Measurements from ENCODE around the gene DLG2.

DLG2 gene

DNA sequence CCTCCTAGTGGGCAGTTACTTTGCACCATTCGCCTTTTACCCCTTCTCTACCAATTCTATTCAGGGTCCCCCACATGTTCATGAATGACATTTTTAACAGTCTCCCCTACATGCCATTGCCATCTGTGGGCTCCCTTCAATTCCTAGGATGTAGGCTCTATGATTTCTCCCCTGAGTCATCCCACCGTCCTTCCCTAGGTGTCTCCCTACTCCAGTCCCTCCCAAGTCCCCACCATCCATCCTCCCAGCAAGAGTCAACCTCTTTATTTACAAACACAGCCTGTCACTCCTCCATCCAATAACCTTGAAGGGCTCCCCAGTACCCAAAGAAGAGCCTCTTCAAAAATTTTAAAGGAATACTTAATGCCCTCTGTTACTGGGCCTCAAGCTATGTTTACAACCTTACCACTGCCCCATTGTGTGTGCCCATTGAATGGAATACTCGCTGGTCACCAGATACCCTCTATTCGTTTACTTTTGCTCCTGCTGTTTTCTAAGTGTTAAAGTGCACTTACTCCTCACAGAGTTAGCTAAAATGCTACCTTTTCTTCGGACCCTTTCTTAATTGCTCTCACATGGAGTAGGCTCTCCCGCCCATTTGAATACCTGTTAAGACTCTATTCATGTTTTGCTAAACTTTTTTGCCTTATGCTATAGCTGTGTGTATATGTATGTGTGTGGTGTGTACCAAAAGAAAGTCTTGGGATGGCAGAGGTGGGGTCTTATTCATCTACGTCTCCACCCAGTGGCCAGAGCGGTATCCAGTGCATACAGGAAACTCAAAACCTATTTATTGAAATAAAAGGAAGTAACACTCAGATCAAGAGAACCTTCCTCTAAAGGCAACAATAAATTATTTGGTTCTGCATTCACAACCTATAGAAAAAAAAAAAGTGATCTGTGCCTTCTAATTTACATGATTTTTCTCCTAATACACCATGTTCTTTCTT lies 2105.2 kb downstream of the DLG2 start:
- DNase-seq = peak; percentile 21

GRCh38 chr11:83520849-83521248 lies 2106.3 kb downstream of the DLG2 start:
- DNase-seq = no peak

DNA sequence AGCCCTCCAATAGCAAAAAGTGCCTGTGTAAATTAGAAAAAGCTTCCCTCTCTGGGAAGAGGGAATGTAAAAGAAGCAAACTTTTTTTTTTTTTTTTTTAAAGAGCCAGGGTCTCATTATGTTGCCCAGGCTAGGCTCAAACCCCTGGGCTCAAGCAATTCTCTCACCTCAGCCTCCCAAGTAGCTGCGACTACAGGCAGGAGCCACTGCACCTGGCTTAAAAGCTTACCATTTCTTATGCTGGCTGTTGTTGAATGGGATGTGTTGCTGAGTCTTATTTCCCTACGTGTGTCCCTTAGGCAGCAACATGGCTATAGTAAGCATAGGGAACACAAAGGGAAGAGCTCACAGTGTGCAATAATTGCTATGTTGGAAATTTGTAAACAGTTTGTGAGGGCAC lies 2115.5 kb downstream of the DLG2 start:
- no peak for DNase-seq

GRCh38 chr11:83510530-83511460 lies 2116.3 kb downstream of the DLG2 start:
- DNase-seq = no peak

GRCh38 chr11:83508804-83509203 lies 2118.3 kb downstream of the DLG2 start:
- peak; percentile 74 for DNase-seq

DNA sequence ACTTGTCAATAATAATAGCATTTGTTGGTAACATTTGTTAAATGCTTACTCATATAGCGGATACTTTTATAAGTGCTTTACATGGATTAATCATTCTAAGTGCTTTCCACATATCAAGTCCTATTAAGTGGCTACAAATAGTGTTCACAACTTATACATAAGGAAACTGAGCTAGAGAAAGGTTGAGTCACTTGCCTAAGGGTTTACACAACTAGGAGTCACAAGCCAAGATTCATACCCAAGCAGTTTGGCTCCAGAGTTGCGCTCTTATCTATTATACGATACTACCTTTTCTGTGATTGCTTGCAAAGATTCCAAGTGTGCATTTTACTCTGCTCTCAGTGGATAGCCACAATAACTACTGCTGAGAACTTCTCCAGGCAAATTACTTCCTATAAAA lies 2125.1 kb downstream of the DLG2 start:
- no peak for DNase-seq

DNA sequence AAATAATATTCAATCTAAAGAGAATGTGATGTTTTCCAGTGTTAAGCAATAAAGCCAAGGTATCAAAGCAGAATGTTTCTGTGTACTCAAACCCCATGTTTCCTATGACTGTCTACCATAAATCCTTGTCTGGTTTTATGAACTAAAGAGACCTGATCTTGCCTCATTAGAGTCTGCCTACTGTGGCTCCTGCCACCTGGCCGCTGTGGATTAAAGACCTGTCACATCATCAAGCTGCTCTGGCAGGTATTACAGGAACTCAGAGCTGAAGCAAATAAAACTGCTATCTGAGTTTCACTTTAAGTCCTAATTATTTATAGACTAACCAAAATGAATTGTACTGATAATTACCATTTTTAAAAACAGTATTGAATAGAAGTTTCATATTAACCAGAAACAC lies 2133.2 kb downstream of the DLG2 start:
- no peak for DNase-seq

GRCh38 chr11:83493034-83493433 lies 2134.1 kb downstream of the DLG2 start:
- DNase-seq = no peak

DNA sequence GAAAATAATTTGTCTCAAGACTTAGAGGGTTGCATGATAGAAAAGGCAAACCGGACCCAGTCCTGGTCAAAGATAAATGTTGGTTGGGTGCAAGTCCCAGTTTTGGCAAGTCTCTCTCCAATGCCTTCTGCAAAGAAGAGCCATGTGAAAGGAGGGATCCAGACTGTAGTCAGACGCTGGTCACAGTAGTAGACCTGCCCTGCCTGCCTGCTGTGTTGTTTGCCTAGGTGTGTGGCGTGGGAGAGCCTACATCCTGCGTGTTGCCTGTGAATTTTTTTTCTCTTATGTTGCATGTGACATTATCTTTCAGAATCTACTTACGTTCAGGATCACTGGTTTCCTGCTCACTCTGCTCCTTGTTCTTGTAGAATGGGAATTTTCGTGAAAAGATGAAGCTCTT lies 2143.3 kb downstream of the DLG2 start:
- DNase-seq = no peak

GRCh38 chr11:83480811-83481210 lies 2146.3 kb downstream of the DLG2 start:
- DNase-seq = no peak

GRCh38 chr11:83480251-83480650 lies 2146.9 kb downstream of the DLG2 start:
- DNase-seq = no peak

DNA sequence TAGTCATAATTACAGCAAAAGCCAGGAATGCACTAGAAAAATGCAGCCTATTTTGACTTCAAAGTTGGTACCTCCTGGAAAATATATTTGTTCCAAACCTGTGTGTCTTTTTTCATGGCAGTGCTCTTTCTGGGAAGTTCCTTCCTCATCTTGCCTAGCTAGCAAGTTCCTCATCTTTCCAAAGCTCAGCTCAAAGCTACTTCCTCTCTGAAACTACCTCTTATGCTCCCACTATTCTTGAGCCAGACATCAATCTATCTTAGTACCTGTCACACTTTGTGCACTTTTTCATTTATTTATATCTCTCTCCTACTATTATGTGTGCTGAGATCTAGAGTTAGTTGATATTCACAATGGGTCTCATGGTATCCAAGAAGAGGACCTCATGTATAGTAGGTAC lies 2149.4 kb downstream of the DLG2 start:
- peak; percentile 63 for DNase-seq

DNA sequence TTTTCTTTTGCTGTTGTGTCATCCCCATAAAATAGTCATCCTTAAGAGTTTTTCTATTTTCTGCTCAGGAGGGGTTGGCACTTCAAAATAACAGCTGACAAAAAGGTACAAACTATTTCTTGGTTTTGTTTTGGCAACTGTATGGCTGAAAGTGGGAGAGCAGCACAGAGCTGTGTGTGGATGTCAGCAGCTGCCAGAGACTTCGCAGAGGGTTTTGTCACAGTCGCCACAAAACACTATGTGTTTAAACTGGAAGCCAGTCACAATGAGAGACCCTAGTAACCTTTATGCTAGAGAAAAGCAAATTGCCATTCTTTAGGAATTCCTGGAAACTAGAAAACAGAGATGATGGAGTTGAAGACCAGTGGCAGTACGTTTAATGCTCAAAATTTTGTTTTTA lies 2151.4 kb downstream of the DLG2 start:
- no peak for DNase-seq

DNA sequence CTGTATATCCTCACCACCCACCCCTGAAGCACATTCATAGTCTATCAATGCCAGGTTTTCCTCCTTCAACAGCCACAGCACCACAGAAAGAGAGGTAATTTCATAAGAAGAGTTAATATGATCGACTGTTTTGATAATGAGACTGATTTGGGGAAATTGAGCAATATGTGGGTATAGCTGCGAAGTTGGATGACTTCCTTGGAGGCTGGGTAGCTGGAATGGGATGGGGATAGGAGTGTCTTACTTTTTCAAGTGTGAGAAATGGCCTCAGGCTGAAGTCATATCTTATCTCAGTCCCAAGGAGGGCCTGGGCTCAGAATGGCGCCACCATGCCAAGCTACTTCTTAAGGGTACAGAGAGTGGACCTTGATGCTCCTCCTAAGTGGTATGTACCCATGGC lies 2153.4 kb downstream of the DLG2 start:
- no peak for DNase-seq

DNA sequence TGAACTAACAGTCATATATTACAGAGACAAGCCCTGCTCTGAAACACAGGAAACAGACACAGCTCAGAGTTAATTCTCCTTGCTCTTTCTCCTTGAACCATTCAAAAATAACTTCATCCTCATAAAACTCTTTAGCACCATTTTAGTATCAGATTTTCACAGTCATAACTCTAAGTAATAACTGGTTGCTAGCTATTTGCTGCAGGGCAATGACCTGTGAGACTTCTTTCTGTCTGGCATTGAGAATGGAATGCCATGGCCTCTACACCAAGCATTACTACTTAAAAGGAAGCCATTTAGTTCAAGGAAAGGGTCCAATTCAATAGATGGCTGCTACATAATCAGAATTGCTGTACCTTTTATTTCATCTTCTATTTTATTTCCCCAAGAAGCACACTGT lies 2154.3 kb downstream of the DLG2 start:
- no peak for DNase-seq

DNA sequence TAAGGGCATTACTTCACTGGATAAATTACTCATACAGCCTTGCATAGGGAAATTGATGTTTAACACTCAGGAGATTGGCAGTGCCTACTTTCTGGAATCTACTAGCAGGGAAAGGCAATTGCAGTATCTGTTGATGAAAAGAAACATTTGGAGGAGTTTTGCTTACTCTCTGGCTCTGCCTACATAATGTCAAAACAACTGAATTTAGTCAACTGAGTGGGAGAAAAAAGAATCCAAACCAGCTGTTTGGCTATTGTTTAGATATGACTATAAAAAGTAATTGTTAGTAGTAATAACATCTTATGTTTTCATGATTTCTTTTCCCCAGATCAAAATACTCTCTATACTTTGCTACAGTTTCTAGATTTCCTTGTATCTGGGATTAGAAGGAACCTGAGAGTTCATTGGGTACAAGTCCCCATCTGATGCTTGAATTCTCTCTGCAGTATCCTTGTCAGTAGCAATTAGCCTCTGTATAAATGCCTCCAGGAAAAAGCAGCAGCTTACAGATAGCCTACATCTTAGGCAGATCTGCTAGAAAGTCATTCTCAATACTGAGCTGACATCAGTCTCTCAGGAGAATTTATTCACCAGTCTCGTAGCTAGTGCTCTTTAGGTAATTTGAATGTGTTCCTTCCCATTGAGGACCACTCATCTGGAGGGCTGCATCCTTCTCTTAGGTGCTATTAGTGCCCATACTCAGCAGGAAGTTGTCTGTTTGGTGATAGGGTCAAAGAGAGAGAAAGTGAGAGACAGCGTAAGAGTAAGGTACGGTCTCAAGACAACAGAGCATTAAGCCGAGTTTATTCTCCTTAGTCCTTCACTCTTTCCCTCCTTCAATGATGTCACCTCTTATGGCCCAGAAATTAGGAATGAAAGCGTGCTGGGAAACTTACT lies 2155.1 kb downstream of the DLG2 start:
- DNase-seq = no peak

DNA sequence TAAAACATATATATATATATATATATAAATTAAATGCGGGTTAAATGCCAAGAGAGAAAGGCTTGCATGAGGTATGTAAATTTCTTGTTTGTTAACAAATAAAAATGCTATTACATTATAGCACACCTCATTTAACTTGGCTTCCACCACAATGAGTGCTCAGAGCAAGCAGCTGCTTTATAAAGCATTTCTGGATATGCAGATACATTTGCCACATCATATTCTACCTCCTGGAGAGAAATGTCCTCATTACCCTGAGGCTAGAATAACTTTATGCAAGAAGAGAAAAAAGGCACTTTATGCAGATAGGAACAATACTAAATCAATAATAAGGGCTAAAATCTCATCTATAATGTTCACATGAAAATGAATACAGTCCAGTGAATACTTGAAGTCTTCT lies 2159.3 kb downstream of the DLG2 start:
- no peak for DNase-seq

GRCh38 chr11:83464160-83464944 lies 2162.8 kb downstream of the DLG2 start:
- DNase-seq = no peak

DNA sequence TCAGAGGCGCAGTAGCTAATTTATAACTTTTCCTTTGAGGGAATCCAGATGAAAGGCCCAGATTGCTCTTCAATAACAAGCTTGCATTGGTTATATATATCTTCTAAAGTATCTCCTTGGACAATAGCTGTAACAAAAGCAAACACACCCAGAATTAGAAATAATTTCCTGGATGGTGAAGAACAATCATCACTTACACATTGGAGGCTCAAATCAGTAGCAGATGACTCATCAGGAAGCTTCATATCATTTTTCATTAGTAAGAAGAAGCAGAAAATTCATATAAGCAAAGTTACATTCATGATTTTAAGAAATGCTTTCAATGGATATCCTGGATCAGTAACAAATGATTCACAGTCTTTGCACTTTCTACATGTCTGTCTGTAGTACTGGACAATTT lies 2167.3 kb downstream of the DLG2 start:
- DNase-seq = no peak

DNA sequence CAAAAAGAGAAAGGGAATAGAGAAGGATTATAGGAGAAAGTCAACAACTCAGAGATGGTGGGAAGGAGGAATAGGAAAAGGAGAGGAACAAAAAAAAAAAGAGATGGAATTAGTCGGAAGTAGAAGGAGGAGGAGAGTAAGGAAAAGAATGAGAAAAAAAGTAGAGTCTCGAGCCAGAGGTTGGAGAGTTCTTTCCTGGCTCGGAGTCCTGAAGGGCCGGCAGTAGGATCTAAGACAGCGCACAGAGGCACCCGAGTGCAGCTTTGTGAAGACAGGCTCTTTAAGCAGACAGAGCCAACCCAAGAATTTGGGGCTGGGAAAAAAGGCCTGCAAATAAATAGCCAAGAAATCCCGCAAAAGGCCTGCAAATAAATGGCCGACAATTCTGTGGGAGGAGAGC lies 2170.6 kb downstream of the DLG2 start:
- no peak for DNase-seq

GRCh38 chr11:83456075-83456474 lies 2171.1 kb downstream of the DLG2 start:
- DNase-seq = no peak

DNA sequence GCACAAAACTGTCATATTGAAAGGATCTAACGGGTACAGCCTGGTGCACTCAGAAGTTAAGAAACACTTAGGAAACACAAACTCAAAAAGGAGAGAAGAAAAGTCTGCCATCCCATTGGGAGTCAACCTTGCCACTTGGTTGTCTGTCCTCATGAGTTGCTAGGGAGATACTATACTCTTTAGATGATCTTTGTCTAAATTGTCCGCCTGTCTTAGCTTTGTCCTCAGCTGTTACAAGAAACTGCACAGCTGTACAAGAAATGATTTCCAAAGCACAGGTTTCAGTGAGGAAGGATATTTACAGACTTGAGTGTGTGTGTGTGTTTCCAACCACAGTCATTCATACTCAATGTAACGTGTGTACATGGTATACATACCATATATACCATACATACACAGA lies 2171.8 kb downstream of the DLG2 start:
- DNase-seq = no peak

All from MV-4-11 (cell line).